ENCODE data around the gene FOXA2. TPM values are rescaled to one million over a fixed set of nuclear protein-coding genes. Genes with fewer than 3 reads are reported as not detected.

The FOXA2 gene
- total RNA-seq, 1 donor, result not detected

DNA sequence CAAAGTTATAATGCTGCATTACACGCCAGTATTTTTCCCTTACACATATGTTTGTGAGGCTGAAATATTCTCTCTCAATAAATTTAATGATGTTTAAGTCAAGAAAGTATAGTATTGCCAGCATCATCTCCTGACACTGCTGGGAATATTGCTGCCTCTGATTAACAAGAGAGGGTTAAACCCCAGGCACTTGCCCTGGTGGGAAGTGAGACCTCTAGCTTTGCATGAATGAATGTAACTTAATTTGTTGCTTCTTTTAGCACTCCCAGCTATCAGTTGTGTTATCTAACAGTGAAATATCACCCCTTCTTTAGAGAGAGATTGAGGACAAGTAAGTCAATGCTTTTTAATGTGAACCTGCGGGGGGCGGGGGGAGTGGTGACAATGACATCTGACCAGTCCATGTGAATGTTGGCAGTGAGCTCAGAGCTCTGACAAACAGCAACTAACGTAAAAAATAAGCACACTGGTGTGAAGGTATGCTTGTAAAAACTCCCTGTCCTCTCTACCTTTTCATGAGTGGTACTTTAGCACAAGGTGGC lies 9.8 kb downstream of the FOXA2 start:
- no peaks in the 10 kb centered on the region for H3K79me2 ChIP-seq (ENCODE audit: insufficient read depth, low read length)
- no peaks in the 10 kb centered on the region for H3K4me1 ChIP-seq (ENCODE audit: insufficient read depth, low read length)
- no peak overlapping the region for H3K4me2 ChIP-seq (ENCODE audit: insufficient read depth, low read length)
- no peak for DNase-seq (ENCODE audit: insufficient read length, low spot score, missing footprints)
- no peak overlapping the region for H3K4me3 ChIP-seq (ENCODE audit: insufficient read depth, low read length)
- no peaks in the 10 kb centered on the region for H4K20me1 ChIP-seq (ENCODE audit: insufficient read depth, low read length)
- H3K9me3 ChIP-seq (ENCODE audit: low read depth, low read length), result no peaks in the 10 kb centered on the region
- TF ChIP-seq, protein P1, sequence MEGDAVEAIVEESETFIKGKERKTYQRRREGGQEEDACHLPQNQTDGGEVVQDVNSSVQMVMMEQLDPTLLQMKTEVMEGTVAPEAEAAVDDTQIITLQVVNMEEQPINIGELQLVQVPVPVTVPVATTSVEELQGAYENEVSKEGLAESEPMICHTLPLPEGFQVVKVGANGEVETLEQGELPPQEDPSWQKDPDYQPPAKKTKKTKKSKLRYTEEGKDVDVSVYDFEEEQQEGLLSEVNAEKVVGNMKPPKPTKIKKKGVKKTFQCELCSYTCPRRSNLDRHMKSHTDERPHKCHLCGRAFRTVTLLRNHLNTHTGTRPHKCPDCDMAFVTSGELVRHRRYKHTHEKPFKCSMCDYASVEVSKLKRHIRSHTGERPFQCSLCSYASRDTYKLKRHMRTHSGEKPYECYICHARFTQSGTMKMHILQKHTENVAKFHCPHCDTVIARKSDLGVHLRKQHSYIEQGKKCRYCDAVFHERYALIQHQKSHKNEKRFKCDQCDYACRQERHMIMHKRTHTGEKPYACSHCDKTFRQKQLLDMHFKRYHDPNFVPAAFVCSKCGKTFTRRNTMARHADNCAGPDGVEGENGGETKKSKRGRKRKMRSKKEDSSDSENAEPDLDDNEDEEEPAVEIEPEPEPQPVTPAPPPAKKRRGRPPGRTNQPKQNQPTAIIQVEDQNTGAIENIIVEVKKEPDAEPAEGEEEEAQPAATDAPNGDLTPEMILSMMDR (IDR thresholded peaks at IDR 0.05; ENCODE audit: extremely low read depth, low read depth, low read length), result no peak
- no peaks in the 10 kb centered on the region for H3K36me3 ChIP-seq (ENCODE audit: insufficient read depth, low read length)
- peaks cover 5% of the 10 kb centered on the region for H3K27me3 ChIP-seq (ENCODE audit: insufficient read depth, low read length)
- no peak overlapping the region for H2AFZ ChIP-seq (ENCODE audit: low read length)
- no peak overlapping the region for H3K27ac ChIP-seq (ENCODE audit: low read depth, low read length)

DNA sequence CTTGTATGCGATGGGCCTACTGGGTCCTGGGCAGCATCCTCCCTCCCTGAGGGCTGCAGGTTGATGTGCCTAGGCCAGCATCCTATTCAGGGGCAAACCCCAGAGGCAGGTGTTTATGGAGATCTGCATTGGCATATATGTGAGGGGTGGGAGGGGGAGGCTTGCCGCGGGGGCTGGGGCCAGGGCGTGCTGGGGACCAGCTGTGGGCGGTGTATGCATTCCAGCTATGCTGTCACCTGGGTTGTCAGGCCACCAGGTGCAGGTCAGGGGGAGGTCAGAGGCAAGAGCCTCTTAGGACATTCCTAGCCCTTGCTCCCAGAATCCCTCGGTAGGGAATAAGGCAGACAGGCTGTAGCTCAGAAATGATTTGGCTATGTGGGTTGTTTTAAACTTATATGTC lies 11.9 kb downstream of the FOXA2 start:
- DNase-seq (ENCODE audit: insufficient read length, low spot score, missing footprints), result no peak
- H3K36me3 ChIP-seq (ENCODE audit: insufficient read depth, low read length), result no peaks in the 10 kb centered on the region
- no peak overlapping the region for H2AFZ ChIP-seq (ENCODE audit: low read length)
- TF ChIP-seq, protein P1 (IDR thresholded peaks at IDR 0.05; ENCODE audit: extremely low read depth, low read depth, low read length), result no peak
- no peaks in the 10 kb centered on the region for H3K4me1 ChIP-seq (ENCODE audit: insufficient read depth, low read length)
- peaks cover 4% of the 10 kb centered on the region for H3K27me3 ChIP-seq (ENCODE audit: insufficient read depth, low read length)
- no peaks in the 10 kb centered on the region for H3K9me3 ChIP-seq (ENCODE audit: low read depth, low read length)
- no peaks in the 10 kb centered on the region for H4K20me1 ChIP-seq (ENCODE audit: insufficient read depth, low read length)
- H3K27ac ChIP-seq (ENCODE audit: low read depth, low read length), result no peak overlapping the region
- H3K4me2 ChIP-seq (ENCODE audit: insufficient read depth, low read length), result no peak overlapping the region
- no peak overlapping the region for H3K4me3 ChIP-seq (ENCODE audit: insufficient read depth, low read length)
- H3K79me2 ChIP-seq (ENCODE audit: insufficient read depth, low read length), result no peaks in the 10 kb centered on the region

DNA sequence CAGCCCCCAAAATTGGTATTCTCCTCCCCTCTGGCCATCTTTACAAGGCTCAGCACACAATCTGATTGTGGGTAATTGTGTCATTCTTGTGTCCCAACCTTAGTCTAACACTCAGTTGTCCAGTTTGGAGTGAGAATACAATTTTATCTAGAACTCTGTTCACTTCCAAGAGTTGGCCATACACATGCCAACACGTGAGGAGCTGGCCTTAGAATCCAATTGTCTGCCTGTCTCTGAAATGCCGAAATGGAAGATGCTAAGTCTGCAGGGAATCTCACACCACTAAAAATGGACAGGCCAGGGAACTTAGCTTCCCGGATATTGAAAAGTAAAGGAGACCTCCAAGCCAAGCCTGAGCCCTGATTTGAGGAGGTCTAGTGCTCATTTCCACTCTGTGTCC lies 12.3 kb downstream of the FOXA2 start:
- Histone ChIP-seq H3K4me3 (ENCODE audit: insufficient read depth, low read length) (no peak overlapping the region), H3K79me2 (ENCODE audit: insufficient read depth, low read length) (no peaks in the 10 kb centered on the region), H3K9me3 (ENCODE audit: low read depth, low read length) (no peaks in the 10 kb centered on the region), H2AFZ (ENCODE audit: low read length) (no peak overlapping the region), H3K36me3 (ENCODE audit: insufficient read depth, low read length) (no peaks in the 10 kb centered on the region), H3K27ac (ENCODE audit: low read depth, low read length) (no peak overlapping the region), H3K4me2 (ENCODE audit: insufficient read depth, low read length) (no peak overlapping the region), H3K27me3 (ENCODE audit: insufficient read depth, low read length) (peaks cover 4% of the 10 kb centered on the region), H4K20me1 (ENCODE audit: insufficient read depth, low read length) (no peaks in the 10 kb centered on the region), H3K4me1 (ENCODE audit: insufficient read depth, low read length) (no peaks in the 10 kb centered on the region)
- DNase-seq (ENCODE audit: insufficient read length, low spot score, missing footprints), result no peak
- TF ChIP-seq, protein P1 (IDR thresholded peaks at IDR 0.05; ENCODE audit: extremely low read depth, low read depth, low read length), result no peak

DNA sequence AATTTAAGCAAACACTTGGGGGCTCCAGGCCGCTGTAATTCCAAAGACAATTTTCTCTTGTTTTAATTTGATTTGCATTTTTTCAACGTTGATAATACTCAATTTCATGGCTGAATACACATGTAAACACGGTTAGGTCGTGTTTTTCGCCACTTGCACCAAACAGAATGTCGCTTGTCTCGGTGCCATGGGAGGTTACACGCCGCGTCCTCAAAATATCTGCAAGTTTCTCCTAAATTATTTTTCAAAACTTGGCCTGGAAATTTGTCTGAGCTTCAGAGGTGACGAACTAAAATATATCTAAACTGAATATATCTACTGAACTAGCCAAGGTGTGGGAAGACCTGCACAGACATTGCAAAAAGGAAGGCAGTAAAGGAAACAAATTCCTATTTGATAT lies 15.0 kb downstream of the FOXA2 start:
- Histone ChIP-seq H3K27ac (ENCODE audit: low read depth, low read length) (no peak overlapping the region), H3K36me3 (ENCODE audit: insufficient read depth, low read length) (no peaks in the 10 kb centered on the region), H3K4me2 (ENCODE audit: insufficient read depth, low read length) (no peak overlapping the region), H3K79me2 (ENCODE audit: insufficient read depth, low read length) (no peaks in the 10 kb centered on the region), H3K4me3 (ENCODE audit: insufficient read depth, low read length) (no peak overlapping the region), H3K4me1 (ENCODE audit: insufficient read depth, low read length) (no peaks in the 10 kb centered on the region), H3K27me3 (ENCODE audit: insufficient read depth, low read length) (peaks cover 4% of the 10 kb centered on the region), H2AFZ (ENCODE audit: low read length) (no peak overlapping the region), H4K20me1 (ENCODE audit: insufficient read depth, low read length) (no peaks in the 10 kb centered on the region), H3K9me3 (ENCODE audit: low read depth, low read length) (no peaks in the 10 kb centered on the region)
- no peak for DNase-seq (ENCODE audit: insufficient read length, low spot score, missing footprints)
- TF ChIP-seq, protein P1 (IDR thresholded peaks at IDR 0.05; ENCODE audit: extremely low read depth, low read depth, low read length), result no peak

Data from osteoblast (primary cell).